H9 (cell line): ENCODE results near the gene GBP3. TPM values are rescaled to one million over a fixed set of nuclear protein-coding genes. Genes with fewer than 3 reads are reported as not detected.

Experiments used
- DNase-seq: peaks from one replicate; pipeline ENCODE4 v3.0.0-alpha.2; 2017
- H2AFZ ChIP-seq: one replicate; pipeline ENCODE4 v1.6.1; 2013; ENCODE audit warnings: mild to moderate bottlenecking, low read length, control low read depth, moderate library complexity
- H2AK5ac ChIP-seq: 2 replicates; pipeline ENCODE4 v1.6.1; 2013; ENCODE audit warnings: low read length, control low read depth, mixed read lengths; ENCODE audit not compliant: insufficient read length
- H2BK120ac ChIP-seq: one replicate; pipeline ENCODE4 v1.6.1; 2013; ENCODE audit warnings: low read depth, mild to moderate bottlenecking, low read length, control low read depth, inconsistent platforms; ENCODE audit not compliant: poor library complexity, severe bottlenecking
- H2BK12ac ChIP-seq: 2 replicates; pipeline ENCODE4 v1.6.1; 2013; ENCODE audit warnings: low read length, control low read depth, mixed read lengths, low read depth; ENCODE audit not compliant: insufficient read length
- H2BK15ac ChIP-seq: 2 replicates; pipeline ENCODE4 v1.6.1; 2013; ENCODE audit warnings: low read depth, low read length, control low read depth
- H2BK20ac ChIP-seq: one replicate; pipeline ENCODE4 v1.6.1; 2013; ENCODE audit warnings: low read depth, mild to moderate bottlenecking, low read length, control low read depth, inconsistent platforms; ENCODE audit not compliant: poor library complexity, severe bottlenecking
- H2BK5ac ChIP-seq: 2 replicates; pipeline ENCODE4 v1.6.1; 2013; ENCODE audit warnings: low read length, control low read depth, mixed read lengths; ENCODE audit not compliant: insufficient read length
- H3K14ac ChIP-seq: 2 replicates; pipeline ENCODE4 v1.6.1; 2013; ENCODE audit warnings: low read length, control low read depth; ENCODE audit not compliant: insufficient read depth
- H3K18ac ChIP-seq: 2 replicates; pipeline ENCODE4 v1.6.1; 2013; ENCODE audit warnings: low read depth, mild to moderate bottlenecking, mixed read lengths, low read length, control low read depth; ENCODE audit not compliant: insufficient read length
- H3K23ac ChIP-seq: 2 replicates; pipeline ENCODE4 v1.6.1; 2013; ENCODE audit warnings: low read length, control low read depth, mixed read lengths, low read depth; ENCODE audit not compliant: insufficient read length
- H3K23me2 ChIP-seq: 2 replicates; pipeline ENCODE4 v1.6.1; 2013; ENCODE audit warnings: low read depth, mild to moderate bottlenecking, mixed read lengths, low read length, control low read depth; ENCODE audit not compliant: insufficient read length, poor library complexity, severe bottlenecking
- H3K27ac ChIP-seq: 2 replicates; pipeline ENCODE4 v1.5.1; 2013; ENCODE audit warnings: low read length, control low read depth, mixed read lengths, low read depth; ENCODE audit not compliant: insufficient read length
- H3K27me3 ChIP-seq: 2 replicates; pipeline ENCODE4 v1.6.1; 2013; ENCODE audit warnings: low read length, control low read depth, inconsistent platforms; ENCODE audit not compliant: insufficient read depth
- H3K4ac ChIP-seq: 2 replicates; pipeline ENCODE4 v1.6.1; 2013; ENCODE audit warnings: low read depth, mild to moderate bottlenecking, control low read depth, inconsistent platforms, low read length, moderate library complexity
- H3K4me1 ChIP-seq: 2 replicates; pipeline ENCODE4 v1.6.1; 2013; ENCODE audit warnings: low read length, control low read depth, inconsistent platforms; ENCODE audit not compliant: insufficient read depth
- H3K4me2 ChIP-seq: 2 replicates; pipeline ENCODE4 v1.6.1; 2013; ENCODE audit warnings: low read length, control low read depth, mixed read lengths; ENCODE audit not compliant: insufficient read length, insufficient read depth
- H3K56ac ChIP-seq: 2 replicates; pipeline ENCODE4 v1.6.1; 2013; ENCODE audit warnings: low read depth, mild to moderate bottlenecking, mixed read lengths, low read length, control low read depth; ENCODE audit not compliant: insufficient read length
- H3K79me1 ChIP-seq: 2 replicates; pipeline ENCODE4 v1.6.1; 2013; ENCODE audit warnings: low read depth, mild to moderate bottlenecking, moderate library complexity, low read length, control low read depth, inconsistent platforms; ENCODE audit not compliant: insufficient read depth, poor library complexity, severe bottlenecking
- H3K79me2 ChIP-seq: 2 replicates; pipeline ENCODE4 v1.6.1; 2013; ENCODE audit warnings: low read length, control low read depth, inconsistent platforms; ENCODE audit not compliant: insufficient read depth
- H3K9ac ChIP-seq: 2 replicates; pipeline ENCODE4 v1.6.1; 2013; ENCODE audit warnings: low read length, control low read depth, mixed read lengths; ENCODE audit not compliant: insufficient read length; ENCODE audit errors: extremely low read depth
- H3K9me3 ChIP-seq: one replicate; pipeline ENCODE4 v1.6.1; 2013; ENCODE audit warnings: low read depth, low read length, inconsistent platforms; ENCODE audit not compliant: control insufficient read depth
- H3T11ph ChIP-seq: one replicate; pipeline ENCODE4 v1.6.1; 2013; ENCODE audit warnings: mild to moderate bottlenecking, low read length, control low read depth, inconsistent platforms
- H4K20me1 ChIP-seq: one replicate; pipeline ENCODE4 v1.6.1; 2013; ENCODE audit not compliant: control insufficient read depth, insufficient read length, insufficient read depth
- H4K5ac ChIP-seq: 2 replicates; pipeline ENCODE4 v1.6.1; 2013; ENCODE audit warnings: low read depth, mild to moderate bottlenecking, mixed read lengths, low read length, control low read depth; ENCODE audit not compliant: insufficient read length
- H4K8ac ChIP-seq: replicated peaks from 2 replicates; pipeline ENCODE4 v1.6.1; 2013; ENCODE audit warnings: low read length, control low read depth, mixed read lengths, low read depth; ENCODE audit not compliant: insufficient read length
- H4K91ac ChIP-seq: 2 replicates; pipeline ENCODE4 v1.6.1; 2013; ENCODE audit warnings: low read depth, mild to moderate bottlenecking, moderate library complexity, mixed read lengths, low read length, control low read depth; ENCODE audit not compliant: insufficient read length
- H3K27ac Mint-ChIP-seq, 3 experiments: 2 replicates in 2 of 3; 3 replicates in 1 of 3; pipeline ENCODE4 v1.8.0; 2020 to 2021; ENCODE audit warnings: mixed read lengths in 3 of 3, mild to moderate bottlenecking in 1 of 3, moderate library complexity in 1 of 3
- H3K27me3 Mint-ChIP-seq: 2 replicates; pipeline ENCODE4 v1.8.0; 2021; ENCODE audit warnings: low read depth, mild to moderate bottlenecking, moderate library complexity, mixed read lengths
- H3K36me3 Mint-ChIP-seq, 3 experiments: 2 replicates in 2 of 3; 3 replicates in 1 of 3; pipeline ENCODE4 v1.8.0; 2020 to 2021; ENCODE audit warnings: low read depth in 3 of 3, mixed read lengths in 3 of 3; ENCODE audit not compliant: insufficient read depth in 1 of 3
- H3K4me1 Mint-ChIP-seq, 2 experiments: 2 replicates each; pipeline ENCODE4 v1.8.0; 2020; ENCODE audit warnings: mixed read lengths in 2 of 2
- H3K4me3 Mint-ChIP-seq, 2 experiments: 2 replicates in 1 of 2; 3 replicates in 1 of 2; pipeline ENCODE4 v1.8.0; 2020 to 2021; ENCODE audit warnings: mild to moderate bottlenecking in 2 of 2, mixed read lengths in 2 of 2, moderate library complexity in 1 of 2
- H3K9me3 Mint-ChIP-seq, 2 experiments: 2 replicates in 1 of 2; 3 replicates in 1 of 2; pipeline ENCODE4 v1.8.0; 2020; ENCODE audit warnings: mild to moderate bottlenecking in 2 of 2, mixed read lengths in 2 of 2, moderate library complexity in 1 of 2
- CTCF ChIP-seq: fragments of 200-600 bp; sonication (generic); conservative IDR thresholded peaks from 3 replicates; pipeline ENCODE4 v1.8.0; 2021; ENCODE audit warnings: antibody characterized with exemption, mild to moderate bottlenecking
- total RNA-seq: library from RNA; stranded (reverse); gene quantifications from 2 replicates; pipeline ENCODE4 v1.2.1, GENCODE V29; 2021

The GBP3 gene
- total RNA-seq, 1 experiment from 2014 or later = not detected

- H3K4me1 ChIP-seq = no peaks in the 10 kb centered on the region
These were observed 60.9 kb downstream of the GBP3 start for GRCh38 chr1:88961647-88962275.

More at GRCh38 chr1:88961647-88962275, 60.9 kb downstream of the GBP3 start:
- Histone ChIP-seq H2BK20ac (no peak overlapping the region), H2BK5ac (no peak overlapping the region), H2AFZ (no peak overlapping the region), H2AK5ac (no peak overlapping the region), H3K23me2 (no peaks in the 10 kb centered on the region), H3K9me3 (no peaks in the 10 kb centered on the region), H3K79me2 (no peaks in the 10 kb centered on the region), H4K5ac (no peak overlapping the region), H3K4ac (no peak overlapping the region), H4K8ac (no peak overlapping the region), H3K4me2 (no peak overlapping the region), H3K23ac (no peak overlapping the region), H3K27me3 (no peaks in the 10 kb centered on the region), H3K18ac (no peak overlapping the region), H4K91ac (no peak overlapping the region), H4K20me1 (no peaks in the 10 kb centered on the region), H3K79me1 (no peaks in the 10 kb centered on the region), H2BK120ac (no peak overlapping the region), H2BK15ac (no peak overlapping the region), H3T11ph (no peak overlapping the region), H3K56ac (no peak overlapping the region), H3K14ac (no peak overlapping the region), H3K9ac (no peak overlapping the region), H2BK12ac (no peak overlapping the region), H3K27ac (no peak overlapping the region)
- no peak overlapping the region for H3K27ac Mint-ChIP-seq
- no peaks in the 10 kb centered on the region for H3K4me1 Mint-ChIP-seq
- no peak for TF ChIP-seq CTCF
- no peaks in the 10 kb centered on the region for H3K27me3 Mint-ChIP-seq
- H3K4me3 Mint-ChIP-seq = no peak overlapping the region
- H3K36me3 Mint-ChIP-seq = peaks cover 24 to 68% (median 68%) of the 10 kb centered on the region in 3 experiments; a peak in 6 of 7 replicates
- DNase-seq = no peak
- H3K9me3 Mint-ChIP-seq = no peaks in the 10 kb centered on the region
